PC-9 (cell line): ENCODE data around the gene GDF7. TPM values are rescaled to one million over a fixed set of nuclear protein-coding genes. Genes with fewer than 3 reads are reported as not detected.

Experiments
- BruUV-seq: library from RNA; stranded (reverse); fragments of 400-500 nt; replicated peaks from 2 replicates; lab custom pipeline; 2021; lab: Mats Ljungman, UMichigan
- CTCF ChIA-PET: fragments of 300-600 bp; sonication (Branson Sonifier 250); formaldehyde crosslinking; loops from one replicate; lab custom pipeline; 2022; ENCODE audit warnings: antibody characterized with exemption; lab: Charles Lee
- POLR2A ChIA-PET: fragments of 300-600 bp; sonication (Branson Sonifier 250); formaldehyde crosslinking; loops from one replicate; lab custom pipeline; 2022; ENCODE audit warnings: antibody characterized with exemption; ENCODE audit not compliant: unreplicated experiment; lab: Charles Lee
- DNase-seq, 2 experiments: peaks; one replicate each; pipeline versions ENCODE4 v3.0.0 to v3.0.0-alpha.2; 2015 to 2022; ENCODE audit warnings: mixed read lengths in 1 of 2
- H2AFZ ChIP-seq: fragments of 200-600 bp; sonication (generic); 2 replicates; pipeline ENCODE4 v1.8.1; 2017; ENCODE audit warnings: antibody characterized with exemption
- H3F3A ChIP-seq: fragments of 200-600 bp; sonication (generic); 2 replicates; pipeline ENCODE4 v1.8.1; 2017; ENCODE audit warnings: antibody characterized with exemption, mild to moderate bottlenecking, low read depth; ENCODE audit not compliant: insufficient read depth
- H3K27ac ChIP-seq: fragments of 200-600 bp; sonication (generic); 2 replicates; pipeline ENCODE4 v1.6.1; 2016; ENCODE audit warnings: mixed run types
- H3K27me3 ChIP-seq: fragments of 200-600 bp; sonication (generic); 2 replicates; pipeline ENCODE4 v1.6.1; 2016; ENCODE audit warnings: low read depth, mixed run types; ENCODE audit not compliant: insufficient read depth
- H3K36me3 ChIP-seq: fragments of 200-600 bp; sonication (generic); 2 replicates; pipeline ENCODE4 v1.6.1; 2016; ENCODE audit warnings: low read depth, mixed run types
- H3K4me1 ChIP-seq: fragments of 200-600 bp; sonication (generic); replicated peaks from 2 replicates; pipeline ENCODE4 v1.6.1; 2016; ENCODE audit warnings: mixed run types; ENCODE audit not compliant: insufficient read depth
- H3K4me2 ChIP-seq: fragments of 200-600 bp; sonication (generic); 2 replicates; pipeline ENCODE4 v1.6.1; 2017; ENCODE audit warnings: mixed run types
- H3K4me3 ChIP-seq: fragments of 200-600 bp; sonication (generic); 2 replicates; pipeline ENCODE4 v1.6.1; 2016; ENCODE audit warnings: mixed run types
- H3K79me2 ChIP-seq: fragments of 200-600 bp; sonication (generic); 2 replicates; pipeline ENCODE4 v1.6.1; 2017; ENCODE audit warnings: low read depth, mixed run types
- H3K9me2 ChIP-seq: fragments of 200-600 bp; sonication (generic); 2 replicates; pipeline ENCODE4 v1.8.1; 2017; ENCODE audit warnings: mild to moderate bottlenecking; ENCODE audit not compliant: insufficient read depth
- H3K9me3 ChIP-seq: fragments of 200-600 bp; sonication (generic); 2 replicates; pipeline ENCODE4 v1.8.1; 2016; ENCODE audit warnings: low read depth; ENCODE audit not compliant: insufficient read depth
- H4K20me1 ChIP-seq: fragments of 200-600 bp; sonication (generic); 2 replicates; pipeline ENCODE4 v1.8.1; 2017; ENCODE audit not compliant: insufficient read depth
- EZH2 ChIP-seq: fragments of 200-600 bp; sonication (generic); IDR thresholded peaks from 2 replicates; pipeline ENCODE4 v1.8.0; 2017; ENCODE audit warnings: antibody characterized with exemption, low read depth
- intact Hi-C: fragments of 100-400 bp; cut with micrococcal nuclease; formaldehyde crosslinking; loops from one replicate; pipeline ENCODE4 v1.10.0; 2022; ENCODE audit not compliant: unreplicated experiment
- total RNA-seq: library from RNA; stranded (reverse); gene quantifications from 2 replicates; pipeline ENCODE4 v1.2.3, GENCODE V29; 2021
- TF ChIP-seq, protein P1 (sequence below): fragments of 200-600 bp; sonication (generic); conservative IDR thresholded peaks from 2 replicates; pipeline ENCODE4 v1.6.1; 2017; ENCODE audit warnings: mixed run types, antibody characterized with exemption, mild to moderate bottlenecking, moderate library complexity

Gene GDF7
- total RNA-seq, 1 experiment from 2014 or later: 0.04 TPM

- H3K27ac ChIP-seq: no peak overlapping the region
- BruUV-seq: no TSS peak
Observed at GRCh38 chr2:20674309-20674965, 7.5 kb downstream of the GDF7 start.

DNA sequence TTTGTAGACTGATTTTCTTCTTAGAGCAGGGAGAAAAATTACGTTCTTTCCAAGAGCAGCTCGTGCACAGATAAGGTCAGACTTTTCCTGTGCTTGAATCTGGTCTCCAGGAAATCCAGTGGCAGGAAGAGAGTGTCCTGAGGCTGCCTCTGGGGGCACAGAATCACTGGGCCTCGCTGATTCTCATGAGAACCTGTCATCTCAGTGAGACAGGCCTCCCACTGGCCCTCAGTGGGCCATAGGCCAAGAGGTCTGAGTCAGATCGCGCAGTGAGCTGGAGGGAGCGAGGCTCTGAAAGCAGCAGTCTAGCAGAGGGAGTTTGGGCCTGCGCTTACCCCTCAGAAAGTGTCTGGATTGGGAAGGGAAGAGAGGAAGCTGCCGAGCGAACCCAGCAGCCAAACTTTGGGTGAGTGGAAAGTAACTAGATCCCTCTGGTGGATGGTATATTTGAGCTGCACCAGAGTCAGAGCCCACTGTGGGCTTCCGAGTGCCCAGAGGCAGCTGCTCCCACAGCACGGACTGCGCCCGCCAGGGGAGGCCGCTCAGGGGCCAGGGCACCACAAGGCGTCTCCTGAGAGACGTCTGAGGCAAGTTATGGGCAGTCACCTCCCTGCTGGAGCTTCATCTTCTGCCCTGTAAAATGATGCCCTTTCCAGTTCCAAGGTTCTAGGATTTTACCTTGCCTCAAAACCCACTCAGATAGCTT, 8.2 kb downstream of the GDF7 start:
- Histone ChIP-seq H3K79me2 (no peaks in the 10 kb centered on the region), H3K9me3 (no peaks in the 10 kb centered on the region), H3K27me3 (no peaks in the 10 kb centered on the region), H4K20me1 (no peaks in the 10 kb centered on the region), H3K4me2 (no peak overlapping the region), H3K9me2 (no peaks in the 10 kb centered on the region), H3K27ac (no peak overlapping the region), H2AFZ (no peak overlapping the region), H3K4me1 (0 out of 2 replicates have a peak, but pooled peaks cover 5% of the 10 kb centered on the region), H3K4me3 (no peak overlapping the region), H3F3A (no peaks in the 10 kb centered on the region), H3K36me3 (no peaks in the 10 kb centered on the region)
- ChIA-PET POLR2A (interaction anchor here (0.5 to 0.6 kb wide), 2 partner anchors 443 to 583 kb away, joined by 4 to 6 read pairs; no protein-coding TSS in a partner anchor), CTCF (interaction anchor here (1.3 kb wide), 1 partner anchor 13 kb away, joined by 3 read pairs; no protein-coding TSS in a partner anchor)
- TF ChIP-seq, protein P1, sequence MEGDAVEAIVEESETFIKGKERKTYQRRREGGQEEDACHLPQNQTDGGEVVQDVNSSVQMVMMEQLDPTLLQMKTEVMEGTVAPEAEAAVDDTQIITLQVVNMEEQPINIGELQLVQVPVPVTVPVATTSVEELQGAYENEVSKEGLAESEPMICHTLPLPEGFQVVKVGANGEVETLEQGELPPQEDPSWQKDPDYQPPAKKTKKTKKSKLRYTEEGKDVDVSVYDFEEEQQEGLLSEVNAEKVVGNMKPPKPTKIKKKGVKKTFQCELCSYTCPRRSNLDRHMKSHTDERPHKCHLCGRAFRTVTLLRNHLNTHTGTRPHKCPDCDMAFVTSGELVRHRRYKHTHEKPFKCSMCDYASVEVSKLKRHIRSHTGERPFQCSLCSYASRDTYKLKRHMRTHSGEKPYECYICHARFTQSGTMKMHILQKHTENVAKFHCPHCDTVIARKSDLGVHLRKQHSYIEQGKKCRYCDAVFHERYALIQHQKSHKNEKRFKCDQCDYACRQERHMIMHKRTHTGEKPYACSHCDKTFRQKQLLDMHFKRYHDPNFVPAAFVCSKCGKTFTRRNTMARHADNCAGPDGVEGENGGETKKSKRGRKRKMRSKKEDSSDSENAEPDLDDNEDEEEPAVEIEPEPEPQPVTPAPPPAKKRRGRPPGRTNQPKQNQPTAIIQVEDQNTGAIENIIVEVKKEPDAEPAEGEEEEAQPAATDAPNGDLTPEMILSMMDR: no peak
- TF ChIP-seq EZH2: no peak
- intact Hi-C loops: no loop called here
- BruUV-seq: no TSS peak
- peak in 1 of 2 experiments; percentile 36 for DNase-seq

More at GRCh38 chr2:20674309-20674965, 7.5 kb downstream of the GDF7 start:
- Histone ChIP-seq H3K27me3 (no peaks in the 10 kb centered on the region), H2AFZ (no peak overlapping the region), H3K9me3 (no peaks in the 10 kb centered on the region), H4K20me1 (no peaks in the 10 kb centered on the region), H3K4me3 (no peak overlapping the region), H3K4me1 (0 out of 2 replicates have a peak, but pooled peaks cover 5% of the 10 kb centered on the region), H3F3A (no peaks in the 10 kb centered on the region), H3K9me2 (no peaks in the 10 kb centered on the region), H3K79me2 (no peaks in the 10 kb centered on the region), H3K36me3 (no peaks in the 10 kb centered on the region), H3K4me2 (no peak overlapping the region)
- intact Hi-C loops: no loop called here
- POLR2A ChIA-PET: no interaction called here
- DNase-seq: no peak
- no peak for TF ChIP-seq EZH2
- TF ChIP-seq, protein P1: no peak
- CTCF ChIA-PET: interaction anchor here (0.6 to 1.3 kb wide), 2 partner anchors 13 to 22 kb away, joined by 3 read pairs; no protein-coding TSS in a partner anchor

DNA sequence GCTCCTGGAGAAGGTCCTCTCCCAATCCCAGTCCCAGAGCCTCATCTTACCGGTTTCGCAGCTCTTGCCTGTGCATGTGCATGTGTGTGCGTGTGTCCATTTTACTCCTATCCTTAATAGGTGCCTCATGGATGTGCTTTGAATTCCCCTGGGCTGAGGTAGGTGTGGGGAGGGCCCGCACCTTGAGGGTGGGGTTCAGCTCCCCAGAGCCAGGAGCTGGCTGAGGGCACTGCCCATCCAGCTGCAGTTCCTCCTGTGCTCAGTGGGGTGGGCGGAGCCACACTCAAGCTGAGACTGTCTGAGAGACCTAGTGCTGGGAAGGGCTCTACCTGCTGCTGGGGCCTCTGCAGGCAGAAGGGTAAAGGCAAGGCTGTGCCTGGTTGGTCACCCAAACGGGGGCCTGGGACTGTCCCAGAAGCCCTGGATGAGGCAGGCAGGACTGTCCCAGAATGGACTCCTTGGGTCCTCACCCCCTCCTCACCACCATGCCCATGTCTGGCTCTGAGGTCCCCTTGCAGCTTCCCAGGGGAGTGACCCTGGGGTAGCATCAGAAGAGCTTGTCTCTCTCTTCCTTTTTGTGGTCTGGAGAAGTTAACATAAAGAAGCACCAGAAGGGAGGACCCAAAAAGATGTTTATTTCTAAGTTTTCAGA, 8.9 kb downstream of the GDF7 start:
- Histone ChIP-seq H3K27me3 (no peaks in the 10 kb centered on the region), H2AFZ (no peak overlapping the region), H4K20me1 (no peaks in the 10 kb centered on the region), H3K9me3 (no peaks in the 10 kb centered on the region), H3F3A (no peaks in the 10 kb centered on the region), H3K4me3 (no peak overlapping the region), H3K4me2 (no peak overlapping the region), H3K9me2 (no peaks in the 10 kb centered on the region), H3K79me2 (no peaks in the 10 kb centered on the region), H3K36me3 (no peaks in the 10 kb centered on the region), H3K27ac (no peak overlapping the region), H3K4me1 (0 out of 2 replicates have a peak, but pooled peaks cover 5% of the 10 kb centered on the region)
- POLR2A ChIA-PET: interaction anchor here (0.5 to 0.6 kb wide), 2 partner anchors 444 to 582 kb away, joined by 4 to 6 read pairs; no protein-coding TSS in a partner anchor
- intact Hi-C loops: no loop called here
- peak in 1 of 2 experiments; percentile 52 for DNase-seq
- TF ChIP-seq, protein P1: no peak
- TF ChIP-seq EZH2: no peak
- no TSS peak for BruUV-seq
- CTCF ChIA-PET: interaction anchor here (1.3 kb wide), 1 partner anchor 14 kb away, joined by 3 read pairs; no protein-coding TSS in a partner anchor
